HepG2 (cell line): ENCODE measurements around the gene EPHA2. TPM values are rescaled to one million over a fixed set of nuclear protein-coding genes. Genes with fewer than 3 reads are reported as not detected.

Source experiments
- BRD4 ChIP-seq: sonication (generic); formaldehyde crosslinking; IDR thresholded peaks from 2 replicates; pipeline ENCODE4 v1.4.0; 2020; ENCODE audit warnings: missing genetic modification reagents
- CBX2 ChIP-seq, 2 experiments: fragments of 200-600 bp in 1 of 2; sonication (generic); formaldehyde crosslinking in 1 of 2; IDR thresholded peaks; 2 replicates each; pipeline versions ENCODE4 v1.7.0 to v1.8.1; 2018 to 2022; ENCODE audit warnings: low read depth in 2 of 2, low read length in 1 of 2, mild to moderate bottlenecking in 1 of 2, missing genetic modification reagents in 1 of 2
- CBX5 ChIP-seq: sonication (generic); formaldehyde crosslinking; IDR thresholded peaks from 2 replicates; pipeline ENCODE4 v1.4.0; 2020; ENCODE audit warnings: missing genetic modification reagents, borderline replicate concordance
- NR2C2 ChIP-seq: sonication (generic); formaldehyde crosslinking; IDR thresholded peaks from 2 replicates; pipeline ENCODE4 v1.4.0; 2020; ENCODE audit warnings: missing genetic modification reagents, mild to moderate bottlenecking, moderate library complexity, borderline replicate concordance
- PBX3 ChIP-seq: sonication (generic); formaldehyde crosslinking; IDR thresholded peaks from 2 replicates; pipeline ENCODE4 v1.8.1; 2023; ENCODE audit warnings: missing genetic modification reagents, inconsistent platforms, borderline replicate concordance
- POLR2AphosphoS5 ChIP-seq: IDR thresholded peaks from 2 replicates; pipeline ENCODE4 v1.6.1; 2012; ENCODE audit warnings: low read depth, low read length
- XRCC5 ChIP-seq: fragments of 200-400 bp; formaldehyde crosslinking; optimal IDR thresholded peaks from 2 replicates; pipeline ENCODE3; 2017; ENCODE audit warnings: mild to moderate bottlenecking, low read length
- ZNF552 ChIP-seq: sonication (generic); formaldehyde crosslinking; IDR thresholded peaks from 2 replicates; pipeline ENCODE4 v1.9.0; 2022; ENCODE audit warnings: missing genetic modification reagents, mild to moderate bottlenecking, borderline replicate concordance
- ZNF784 ChIP-seq: sonication (generic); formaldehyde crosslinking; IDR thresholded peaks from 2 replicates; pipeline ENCODE4 v1.5.1; 2020; ENCODE audit warnings: missing genetic modification reagents, mild to moderate bottlenecking, borderline replicate concordance
- polyA plus RNA-seq, 8 experiments: library from polyadenylated mRNA; depleted of rRNA in 3 of 8; stranded (reverse) in 7 of 8; unstranded in 1 of 8; fragments of >200 nt; fragmentation: Illumina TruSeq in 4 of 8; extraction: Trizol in 4 of 8; gene quantifications; 2 replicates each; pipeline versions ENCODE4 v1.2.1 to v1.2.3, GENCODE V29; 2011 to 2016; ENCODE audit warnings: low read depth in 4 of 8, missing spikeins in 1 of 8, mixed read lengths in 1 of 8; ENCODE audit not compliant: insufficient read depth in 1 of 8
- total RNA-seq, 5 experiments: library from RNA; depleted of rRNA; stranded (reverse); fragments of >200 nt; fragmentation: Illumina TruSeq; extraction: Trizol; gene quantifications; 2 replicates each; pipeline ENCODE4 v1.2.3, GENCODE V29; 2016; ENCODE audit warnings: low read depth in 1 of 5
- TF ChIP-seq, protein P1 (sequence below): sonication (generic); IDR thresholded peaks from 2 replicates; pipeline ENCODE4 v1.6.1; 2016; ENCODE audit warnings: low read depth, borderline replicate concordance
- TF ChIP-seq, protein P2 (sequence below): sonication (generic); formaldehyde crosslinking; IDR thresholded peaks from 2 replicates; pipeline ENCODE4 v1.4.0; 2020; ENCODE audit warnings: mild to moderate bottlenecking, missing genetic modification reagents
- TF ChIP-seq, protein P3 (sequence below): IDR thresholded peaks from 2 replicates; pipeline ENCODE4 v1.6.1; 2016; ENCODE audit warnings: missing biosample characterization, missing genetic modification reagents, low read depth
- TF ChIP-seq, protein P4 (sequence below): sonication (generic); formaldehyde crosslinking; IDR thresholded peaks from 2 replicates; pipeline ENCODE4 v1.8.0; 2022; ENCODE audit warnings: missing genetic modification reagents, mild to moderate bottlenecking, borderline replicate concordance
- TF ChIP-seq, protein P5 (sequence below): sonication (generic); formaldehyde crosslinking; IDR thresholded peaks from 2 replicates; pipeline ENCODE4 v1.4.0; 2020; ENCODE audit warnings: missing genetic modification reagents

The EPHA2 gene
- total and polyA plus RNA-seq, 2 of the 13 experiments (the other 11 are each of a cell fraction or from before 2014, with no cell fraction given): 33.6 to 53.6 TPM

DNA sequence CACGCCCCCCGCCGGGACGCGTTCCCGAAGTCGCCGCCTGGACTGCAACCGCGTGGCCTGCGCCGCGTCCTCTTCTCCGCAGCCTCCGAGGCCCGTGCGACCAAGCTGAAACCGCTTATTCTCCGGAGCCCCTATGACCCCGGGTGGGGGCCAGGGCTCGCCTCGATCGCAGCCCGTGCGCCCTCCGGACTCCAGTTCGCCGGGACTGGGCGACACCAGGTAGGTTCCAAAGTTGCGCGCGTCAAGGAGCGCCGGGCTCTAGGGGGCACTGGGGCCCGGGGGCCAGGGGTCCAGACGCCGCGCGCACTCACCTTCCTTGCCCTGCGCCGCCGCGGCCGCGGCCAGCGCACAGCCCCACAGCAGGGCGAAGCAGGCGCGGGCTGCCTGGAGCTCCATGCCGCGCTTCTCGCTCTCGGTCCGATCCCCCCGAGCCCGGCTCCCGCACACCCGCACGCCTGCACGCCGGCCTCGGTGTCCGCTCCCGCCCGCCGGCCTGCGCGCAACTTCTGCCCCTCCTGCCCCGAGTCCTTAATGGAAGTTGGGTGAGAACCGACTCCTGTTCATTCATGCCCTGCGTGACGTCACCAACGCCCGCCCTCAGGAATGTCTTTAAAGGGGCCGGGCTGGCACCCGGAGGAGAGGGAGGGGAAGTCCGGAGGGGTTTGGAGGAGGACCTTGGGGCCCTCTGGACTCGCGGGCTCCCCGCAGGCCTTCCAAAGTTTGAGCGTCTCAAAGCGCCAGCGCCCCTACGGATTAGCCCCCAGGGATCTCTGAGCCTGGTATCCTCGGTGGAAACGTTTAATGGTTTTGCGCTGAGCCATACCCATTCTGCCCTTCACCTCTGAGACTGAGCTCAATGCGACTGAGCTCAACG lies at the start of gene EPHA2 (continued):
- TF ChIP-seq, protein P1, sequence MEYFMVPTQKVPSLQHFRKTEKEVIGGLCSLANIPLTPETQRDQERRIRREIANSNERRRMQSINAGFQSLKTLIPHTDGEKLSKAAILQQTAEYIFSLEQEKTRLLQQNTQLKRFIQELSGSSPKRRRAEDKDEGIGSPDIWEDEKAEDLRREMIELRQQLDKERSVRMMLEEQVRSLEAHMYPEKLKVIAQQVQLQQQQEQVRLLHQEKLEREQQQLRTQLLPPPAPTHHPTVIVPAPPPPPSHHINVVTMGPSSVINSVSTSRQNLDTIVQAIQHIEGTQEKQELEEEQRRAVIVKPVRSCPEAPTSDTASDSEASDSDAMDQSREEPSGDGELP: no peak
- TF ChIP-seq, protein P2, sequence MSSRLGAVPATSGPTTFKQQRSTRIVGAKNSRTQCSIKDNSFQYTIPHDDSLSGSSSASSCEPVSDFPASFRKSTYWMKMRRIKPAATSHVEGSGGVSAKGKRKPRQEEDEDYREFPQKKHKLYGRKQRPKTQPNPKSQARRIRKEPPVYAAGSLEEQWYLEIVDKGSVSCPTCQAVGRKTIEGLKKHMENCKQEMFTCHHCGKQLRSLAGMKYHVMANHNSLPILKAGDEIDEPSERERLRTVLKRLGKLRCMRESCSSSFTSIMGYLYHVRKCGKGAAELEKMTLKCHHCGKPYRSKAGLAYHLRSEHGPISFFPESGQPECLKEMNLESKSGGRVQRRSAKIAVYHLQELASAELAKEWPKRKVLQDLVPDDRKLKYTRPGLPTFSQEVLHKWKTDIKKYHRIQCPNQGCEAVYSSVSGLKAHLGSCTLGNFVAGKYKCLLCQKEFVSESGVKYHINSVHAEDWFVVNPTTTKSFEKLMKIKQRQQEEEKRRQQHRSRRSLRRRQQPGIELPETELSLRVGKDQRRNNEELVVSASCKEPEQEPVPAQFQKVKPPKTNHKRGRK (CRISPR knock-in tag): no peak
- TF ChIP-seq POLR2AphosphoS5 (peak; percentile 95), ZNF552 (peak; percentile 17; the same call in 1 of the 2 replicates), PBX3 (CRISPR knock-in tag) (no peak), CBX2 (IDR thresholded peaks at IDR 0.05; ENCODE audit: low read depth, low read length) (no peak), CBX2 (CRISPR knock-in tag; IDR thresholded peaks at IDR 0.05; ENCODE audit: low read depth) (no peak), NR2C2 (0 out of 2 replicates have a peak, but pooled peaks have one; percentile 41), CBX5 (CRISPR knock-in tag) (peak; percentile 46; the same call in 1 of the 2 replicates), XRCC5 (no peak), ZNF784 (CRISPR knock-in tag) (peak; percentile 48; the same call in 1 of the 2 replicates), BRD4 (CRISPR knock-in tag) (no peak)
- TF ChIP-seq, protein P3, sequence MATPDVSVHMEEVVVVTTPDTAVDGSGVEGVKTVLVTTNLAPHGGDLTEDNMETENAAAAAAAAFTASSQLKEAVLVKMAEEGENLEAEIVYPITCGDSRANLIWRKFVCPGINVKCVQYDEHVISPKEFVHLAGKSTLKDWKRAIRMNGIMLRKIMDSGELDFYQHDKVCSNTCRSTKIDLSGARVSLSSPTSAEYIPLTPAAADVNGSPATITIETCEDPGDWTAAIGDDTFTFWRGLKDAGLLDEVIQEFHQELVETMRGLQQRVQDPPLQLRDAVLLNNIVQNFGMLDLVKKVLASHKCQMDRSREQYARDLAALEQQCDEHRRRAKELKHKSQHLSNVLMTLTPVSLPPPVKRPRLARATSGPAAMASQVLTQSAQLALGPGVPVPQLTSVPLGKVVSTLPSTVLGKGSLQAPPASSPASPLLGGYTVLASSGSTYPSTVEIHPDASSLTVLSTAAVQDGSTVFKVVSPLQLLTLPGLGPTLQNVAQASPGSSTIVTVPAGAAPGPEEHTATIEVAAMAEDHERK (CRISPR knock-in tag): no peak
- TF ChIP-seq, protein P4, sequence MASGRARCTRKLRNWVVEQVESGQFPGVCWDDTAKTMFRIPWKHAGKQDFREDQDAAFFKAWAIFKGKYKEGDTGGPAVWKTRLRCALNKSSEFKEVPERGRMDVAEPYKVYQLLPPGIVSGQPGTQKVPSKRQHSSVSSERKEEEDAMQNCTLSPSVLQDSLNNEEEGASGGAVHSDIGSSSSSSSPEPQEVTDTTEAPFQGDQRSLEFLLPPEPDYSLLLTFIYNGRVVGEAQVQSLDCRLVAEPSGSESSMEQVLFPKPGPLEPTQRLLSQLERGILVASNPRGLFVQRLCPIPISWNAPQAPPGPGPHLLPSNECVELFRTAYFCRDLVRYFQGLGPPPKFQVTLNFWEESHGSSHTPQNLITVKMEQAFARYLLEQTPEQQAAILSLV (CRISPR knock-in tag): peak; percentile 58; the same call in 1 of the 2 replicates
- TF ChIP-seq, protein P5, sequence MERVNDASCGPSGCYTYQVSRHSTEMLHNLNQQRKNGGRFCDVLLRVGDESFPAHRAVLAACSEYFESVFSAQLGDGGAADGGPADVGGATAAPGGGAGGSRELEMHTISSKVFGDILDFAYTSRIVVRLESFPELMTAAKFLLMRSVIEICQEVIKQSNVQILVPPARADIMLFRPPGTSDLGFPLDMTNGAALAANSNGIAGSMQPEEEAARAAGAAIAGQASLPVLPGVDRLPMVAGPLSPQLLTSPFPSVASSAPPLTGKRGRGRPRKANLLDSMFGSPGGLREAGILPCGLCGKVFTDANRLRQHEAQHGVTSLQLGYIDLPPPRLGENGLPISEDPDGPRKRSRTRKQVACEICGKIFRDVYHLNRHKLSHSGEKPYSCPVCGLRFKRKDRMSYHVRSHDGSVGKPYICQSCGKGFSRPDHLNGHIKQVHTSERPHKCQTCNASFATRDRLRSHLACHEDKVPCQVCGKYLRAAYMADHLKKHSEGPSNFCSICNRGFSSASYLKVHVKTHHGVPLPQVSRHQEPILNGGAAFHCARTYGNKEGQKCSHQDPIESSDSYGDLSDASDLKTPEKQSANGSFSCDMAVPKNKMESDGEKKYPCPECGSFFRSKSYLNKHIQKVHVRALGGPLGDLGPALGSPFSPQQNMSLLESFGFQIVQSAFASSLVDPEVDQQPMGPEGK (CRISPR knock-in tag): peak; percentile 76
